Smooth muscle cell (in vitro differentiated cells): ENCODE data around the gene PLA2G4E. TPM values are rescaled to one million over a fixed set of nuclear protein-coding genes. Genes with fewer than 3 reads are reported as not detected.

ENCODE experiments used
- DNase-seq: peaks from one replicate; lab custom pipeline; 2025; ENCODE audit not compliant: unreplicated experiment; lab: John Stamatoyannopoulos, UW
- H2AFZ ChIP-seq: fragments of 200-600 bp; sonication (generic); 2 replicates; pipeline ENCODE4 v1.6.0; 2016; ENCODE audit warnings: antibody characterized with exemption, low read depth, mild to moderate bottlenecking
- H3F3A ChIP-seq: fragments of 200-600 bp; sonication (generic); 2 replicates; pipeline ENCODE4 v1.6.0; 2017; ENCODE audit warnings: antibody characterized with exemption, low read depth
- H3K27ac ChIP-seq: fragments of 200-600 bp; sonication (generic); 2 replicates; pipeline ENCODE4 v1.5.1; 2016; ENCODE audit warnings: low read depth, mild to moderate bottlenecking
- H3K27me3 ChIP-seq: fragments of 200-600 bp; sonication (generic); 2 replicates; pipeline ENCODE4 v1.6.1; 2016; ENCODE audit warnings: low read depth, mild to moderate bottlenecking
- H3K36me3 ChIP-seq: fragments of 200-600 bp; sonication (generic); 2 replicates; pipeline ENCODE4 v1.5.1; 2016; ENCODE audit warnings: low read depth
- H3K4me1 ChIP-seq: fragments of 200-600 bp; sonication (generic); 2 replicates; pipeline ENCODE4 v1.5.1; 2016; ENCODE audit warnings: low read depth
- H3K4me2 ChIP-seq: fragments of 200-600 bp; sonication (generic); 2 replicates; pipeline ENCODE4 v1.6.0; 2016; ENCODE audit warnings: mild to moderate bottlenecking
- H3K4me3 ChIP-seq: fragments of 200-600 bp; sonication (generic); 2 replicates; pipeline ENCODE4 v1.5.1; 2016; ENCODE audit warnings: mild to moderate bottlenecking
- H3K79me2 ChIP-seq: fragments of 200-600 bp; sonication (generic); 2 replicates; pipeline ENCODE4 v1.6.0; 2016; ENCODE audit warnings: low read depth, mild to moderate bottlenecking
- H3K9ac ChIP-seq: fragments of 200-600 bp; sonication (generic); 2 replicates; pipeline ENCODE4 v1.6.0; 2016; ENCODE audit warnings: low read depth
- H3K9me3 ChIP-seq: fragments of 200-600 bp; sonication (generic); replicated peaks from 2 replicates; pipeline ENCODE4 v1.5.1; 2016; ENCODE audit warnings: low read depth
- H4K20me1 ChIP-seq: fragments of 200-600 bp; sonication (generic); 2 replicates; pipeline ENCODE4 v1.6.0; 2016; ENCODE audit warnings: low read depth
- WGBS: methylation state at CpG from one replicate; pipeline ENCODE4 v1.1.7; 2016; ENCODE audit warnings: low lambda C conversion rate; 5-methylcytosine and 5-hydroxymethylcytosine counted together
- polyA plus RNA-seq: library from polyadenylated mRNA; unstranded; fragments of >200 nt; fragmentation: Nextera tagmentation; extraction: Ambion mirVana; gene quantifications from 2 replicates; pipeline ENCODE4 v1.2.1, GENCODE V29; 2016
- total RNA-seq: library from RNA; depleted of rRNA; stranded (reverse); fragments of >200 nt; gene quantifications from 2 replicates; pipeline ENCODE4 v1.2.3, GENCODE V29; 2014
- TF ChIP-seq, protein P1 (sequence below): fragments of 200-600 bp; sonication (generic); IDR thresholded peaks from 2 replicates; pipeline ENCODE4 v1.5.1; 2017; ENCODE audit warnings: borderline replicate concordance, mild to moderate bottlenecking, antibody characterized with exemption; ENCODE audit not compliant: insufficient read depth, poor library complexity, severe bottlenecking

The PLA2G4E gene
- total and polyA plus RNA-seq, 2 experiments from 2014 or later, result 1.6 TPM; not detected in 1

DNA sequence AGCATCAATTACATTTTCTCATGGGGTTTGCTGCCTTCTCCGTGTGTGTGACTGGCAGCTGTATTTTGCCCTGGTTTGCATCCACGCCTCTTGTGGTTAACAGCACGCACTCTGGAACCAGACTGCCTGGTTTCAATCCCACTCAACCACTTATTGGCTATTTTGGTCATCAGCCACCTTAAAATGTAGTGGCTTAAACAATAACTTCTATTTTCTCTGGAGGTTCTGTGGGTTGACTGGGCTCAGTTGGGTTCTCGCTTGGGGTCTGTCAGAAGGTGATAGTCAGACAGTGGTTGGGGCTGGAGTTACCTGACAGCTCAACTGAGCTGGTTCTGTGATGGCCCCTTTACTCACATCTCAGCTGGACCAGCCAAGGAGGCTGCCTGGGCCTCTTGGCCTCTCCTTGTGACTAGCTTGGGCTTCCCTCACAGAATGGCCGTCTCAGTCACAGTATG lies 85.2 kb downstream of the PLA2G4E start:
- H4K20me1 ChIP-seq, result peaks cover 5% of the 10 kb centered on the region
- H3K36me3 ChIP-seq, result no peaks in the 10 kb centered on the region
- no peak for DNase-seq
- H3K4me3 ChIP-seq, result no peak overlapping the region
- no peaks in the 10 kb centered on the region for H3K79me2 ChIP-seq
- no peak overlapping the region for H2AFZ ChIP-seq
- H3K4me2 ChIP-seq, result no peak overlapping the region
- H3K27me3 ChIP-seq, result no peaks in the 10 kb centered on the region
- H3K27ac ChIP-seq, result no peak overlapping the region
- 66% methylated on average over 5 of the region's 5 CpGs for WGBS
- peaks cover 5% of the 10 kb centered on the region for H3K4me1 ChIP-seq
- no peak overlapping the region for H3K9ac ChIP-seq
- H3K9me3 ChIP-seq, result no peaks in the 10 kb centered on the region
- TF ChIP-seq, protein P1, sequence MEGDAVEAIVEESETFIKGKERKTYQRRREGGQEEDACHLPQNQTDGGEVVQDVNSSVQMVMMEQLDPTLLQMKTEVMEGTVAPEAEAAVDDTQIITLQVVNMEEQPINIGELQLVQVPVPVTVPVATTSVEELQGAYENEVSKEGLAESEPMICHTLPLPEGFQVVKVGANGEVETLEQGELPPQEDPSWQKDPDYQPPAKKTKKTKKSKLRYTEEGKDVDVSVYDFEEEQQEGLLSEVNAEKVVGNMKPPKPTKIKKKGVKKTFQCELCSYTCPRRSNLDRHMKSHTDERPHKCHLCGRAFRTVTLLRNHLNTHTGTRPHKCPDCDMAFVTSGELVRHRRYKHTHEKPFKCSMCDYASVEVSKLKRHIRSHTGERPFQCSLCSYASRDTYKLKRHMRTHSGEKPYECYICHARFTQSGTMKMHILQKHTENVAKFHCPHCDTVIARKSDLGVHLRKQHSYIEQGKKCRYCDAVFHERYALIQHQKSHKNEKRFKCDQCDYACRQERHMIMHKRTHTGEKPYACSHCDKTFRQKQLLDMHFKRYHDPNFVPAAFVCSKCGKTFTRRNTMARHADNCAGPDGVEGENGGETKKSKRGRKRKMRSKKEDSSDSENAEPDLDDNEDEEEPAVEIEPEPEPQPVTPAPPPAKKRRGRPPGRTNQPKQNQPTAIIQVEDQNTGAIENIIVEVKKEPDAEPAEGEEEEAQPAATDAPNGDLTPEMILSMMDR, result no peak
- H3F3A ChIP-seq, result peaks cover 5% of the 10 kb centered on the region

DNA sequence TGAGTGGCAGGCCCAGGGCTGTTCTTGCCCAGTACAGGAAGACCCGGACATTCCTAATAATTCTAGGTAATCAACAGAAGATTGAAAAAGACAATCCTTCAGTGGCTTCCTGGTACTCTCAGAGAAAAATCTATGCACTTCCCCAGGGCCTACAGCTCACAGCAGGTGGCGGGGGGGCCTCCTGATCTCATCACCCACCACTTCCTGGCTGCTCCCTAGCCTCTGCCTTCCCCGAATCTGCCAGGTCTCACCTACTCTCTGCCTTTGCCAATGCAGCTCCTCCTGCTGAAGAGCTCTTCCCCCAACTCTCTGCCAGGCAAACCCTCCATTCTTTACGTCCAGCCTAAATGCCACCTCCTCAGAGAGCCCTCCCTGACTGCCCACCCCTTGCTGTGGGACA lies 86.0 kb downstream of the PLA2G4E start:
- H3F3A ChIP-seq, result peaks cover 5% of the 10 kb centered on the region
- TF ChIP-seq, protein P1, result no peak
- no peaks in the 10 kb centered on the region for H3K9me3 ChIP-seq
- H4K20me1 ChIP-seq, result peaks cover 10% of the 10 kb centered on the region
- no peaks in the 10 kb centered on the region for H3K79me2 ChIP-seq
- no peak overlapping the region for H3K27ac ChIP-seq
- no peak overlapping the region for H2AFZ ChIP-seq
- no peak overlapping the region for H3K4me2 ChIP-seq
- no peak overlapping the region for H3K9ac ChIP-seq
- DNase-seq, result no peak
- no peak overlapping the region for H3K4me3 ChIP-seq
- H3K27me3 ChIP-seq, result no peaks in the 10 kb centered on the region
- 87% methylated on average over 4 of the region's 4 CpGs for whole genome bisulfite sequencing
- no peaks in the 10 kb centered on the region for H3K36me3 ChIP-seq
- peaks cover 5% of the 10 kb centered on the region for H3K4me1 ChIP-seq

DNA sequence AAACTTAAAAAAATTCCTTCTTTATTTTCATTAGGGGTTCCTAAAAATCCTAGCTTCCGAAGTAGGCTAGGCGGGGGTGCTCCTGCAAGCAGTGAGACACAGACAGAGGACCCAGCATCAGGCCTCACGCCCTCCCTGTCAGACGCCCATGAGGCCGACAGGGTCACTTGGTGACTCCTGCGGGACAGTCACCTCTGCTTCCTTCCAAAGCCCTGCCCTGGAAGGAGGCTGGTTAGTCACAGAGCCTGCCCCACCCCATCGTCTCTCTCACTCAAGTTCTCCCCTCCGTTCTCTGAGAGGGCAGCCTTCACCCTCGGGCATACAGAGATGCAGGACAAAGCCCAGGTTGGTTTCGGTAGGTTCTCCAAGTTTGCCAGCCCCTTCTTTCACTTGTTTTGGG lies 87.1 kb downstream of the PLA2G4E start:
- H3K4me2 ChIP-seq, result no peak overlapping the region
- no peak overlapping the region for H3K9ac ChIP-seq

DNA sequence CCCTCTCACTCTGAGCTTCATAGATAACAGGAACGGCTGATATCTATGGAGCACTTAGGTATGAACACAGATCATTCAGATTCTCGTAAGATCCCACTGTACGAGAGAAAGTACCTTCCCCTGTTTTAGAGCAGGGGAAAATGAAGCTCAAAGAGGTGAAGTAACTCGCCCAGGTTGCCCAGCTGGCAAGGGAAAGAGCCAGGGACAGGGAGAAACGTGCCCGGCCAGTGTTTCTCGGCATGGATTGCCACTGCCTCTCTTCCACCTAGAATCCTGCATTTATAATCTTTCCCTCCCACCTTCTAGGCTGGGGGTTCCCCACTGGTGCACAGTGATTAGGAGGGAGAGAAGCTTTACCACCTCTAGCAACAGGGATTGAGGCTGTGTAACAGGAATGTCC lies 87.5 kb downstream of the PLA2G4E start:
- H3K4me3 ChIP-seq, result no peak overlapping the region
- TF ChIP-seq, protein P1, result no peak
- WGBS, result 89% methylated on average over 7 of the region's 7 CpGs
- H3K4me1 ChIP-seq, result peaks cover 5% of the 10 kb centered on the region
- H3K9me3 ChIP-seq, result no peaks in the 10 kb centered on the region
- H3K9ac ChIP-seq, result peak overlapping the region; percentile 6
- H3K36me3 ChIP-seq, result no peaks in the 10 kb centered on the region
- DNase-seq, result no peak
- no peak overlapping the region for H2AFZ ChIP-seq
- no peaks in the 10 kb centered on the region for H3K79me2 ChIP-seq
- H3K27me3 ChIP-seq, result no peaks in the 10 kb centered on the region
- no peak overlapping the region for H3K27ac ChIP-seq
- H3F3A ChIP-seq, result peaks cover 5% of the 10 kb centered on the region
- no peak overlapping the region for H3K4me2 ChIP-seq
- peaks cover 14% of the 10 kb centered on the region for H4K20me1 ChIP-seq

More for the DNA sequence above, 87.1 kb downstream of the PLA2G4E start:
- H3K9me3 ChIP-seq, result no peaks in the 10 kb centered on the region
- peaks cover 5% of the 10 kb centered on the region for H3F3A ChIP-seq
- H3K79me2 ChIP-seq, result no peaks in the 10 kb centered on the region
- no peak overlapping the region for H3K27ac ChIP-seq
- no peak for DNase-seq
- H3K27me3 ChIP-seq, result no peaks in the 10 kb centered on the region
- no peaks in the 10 kb centered on the region for H3K36me3 ChIP-seq
- no peak overlapping the region for H2AFZ ChIP-seq
- TF ChIP-seq, protein P1, result no peak
- peaks cover 5% of the 10 kb centered on the region for H3K4me1 ChIP-seq
- H3K4me3 ChIP-seq, result no peak overlapping the region
- WGBS, result 71% methylated on average over 10 of the region's 10 CpGs
- H4K20me1 ChIP-seq, result peaks cover 12% of the 10 kb centered on the region
